Kasumi-1 (cell line): ENCODE measurements around the gene ABHD15.

Experiments
- DNase-seq, 2 experiments: peaks; one replicate each; lab custom pipeline; 2025; lab: John Stamatoyannopoulos, UW

Gene ABHD15

GRCh38 chr17:29595107-29595942, 28.5 kb upstream of the ABHD15 start:
- DNase-seq = no peak

- DNase-seq = no peak
Measured at GRCh38 chr17:29594519-29595090, 27.8 kb upstream of the ABHD15 start.

GRCh38 chr17:29593591-29594518, 27.0 kb upstream of the ABHD15 start:
- peak; percentile 51 to 54 for DNase-seq

GRCh38 chr17:29592850-29593551, 26.2 kb upstream of the ABHD15 start, which contains the start of gene ANKRD13B:
Gene ANKRD13B, plus strand, starts transcription at chr17:29593132. Its CDS starts 490 bp downstream, at chr17:29593622.
- DNase-seq = peak; percentile 29 to 48

- peak; percentile 83 to 86 for DNase-seq
Measured at GRCh38 chr17:29591737-29592608, 25.1 kb upstream of the ABHD15 start.

GRCh38 chr17:29591146-29591736, 24.4 kb upstream of the ABHD15 start:
- peak; percentile 63 to 86 for DNase-seq

- peak; percentile 32 to 43 for DNase-seq
Measured at GRCh38 chr17:29590411-29591145, 23.7 kb upstream of the ABHD15 start.

GRCh38 chr17:29589524-29590410, 22.9 kb upstream of the ABHD15 start, which contains the start of gene GIT1:
Gene GIT1, minus strand, starts transcription at chr17:29589648. Its CDS starts 270 bp downstream, at chr17:29589378.
- peak; percentile 58 to 71 for DNase-seq

GRCh38 chr17:29588562-29589411, 21.9 kb upstream of the ABHD15 start:
- peak; percentile 10 to 22 for DNase-seq

GRCh38 chr17:29588017-29588561, 21.3 kb upstream of the ABHD15 start:
- DNase-seq = peak; percentile 19 to 28

GRCh38 chr17:29587591-29587990, 20.8 kb upstream of the ABHD15 start:
- no peak for DNase-seq

- peak in 1 of 2 experiments; percentile 3 for DNase-seq
Measured at GRCh38 chr17:29586676-29587469, 20.0 kb upstream of the ABHD15 start.

- peak; percentile 9 to 12 for DNase-seq
Measured at GRCh38 chr17:29585080-29585751, 18.4 kb upstream of the ABHD15 start.

GRCh38 chr17:29584452-29585079, 17.7 kb upstream of the ABHD15 start:
- DNase-seq = no peak
